NCI-H524 treated with DMSO at 0.1 percent for 48 hours (cell line): Measurements from ENCODE around the gene FOXP1.

Experiments used
- DNase-seq: peaks from one replicate; lab custom pipeline; 2025; lab: John Stamatoyannopoulos, UW

FOXP1 gene

GRCh38 chr3:71398157-71398836 is 185.2 kb downstream of the FOXP1 start:
- no peak for DNase-seq

- no peak for DNase-seq
Observed at GRCh38 chr3:71397726-71398125, 185.8 kb downstream of the FOXP1 start.

- no peak for DNase-seq
Observed at GRCh38 chr3:71397046-71397445, 186.5 kb downstream of the FOXP1 start.

GRCh38 chr3:71395927-71396695 is 187.4 kb downstream of the FOXP1 start:
- no peak for DNase-seq

GRCh38 chr3:71395470-71395869 is 188.1 kb downstream of the FOXP1 start:
- DNase-seq: no peak

- no peak for DNase-seq
Observed at GRCh38 chr3:71393745-71394144, 189.8 kb downstream of the FOXP1 start.

- no peak for DNase-seq
Observed at GRCh38 chr3:71393093-71393492, 190.4 kb downstream of the FOXP1 start.

GRCh38 chr3:71392251-71392650 is 191.3 kb downstream of the FOXP1 start:
- DNase-seq: no peak

GRCh38 chr3:71391361-71391760 is 192.2 kb downstream of the FOXP1 start:
- no peak for DNase-seq

GRCh38 chr3:71389911-71390573 is 193.5 kb downstream of the FOXP1 start:
- DNase-seq: no peak

GRCh38 chr3:71389191-71389590 is 194.3 kb downstream of the FOXP1 start:
- no peak for DNase-seq

GRCh38 chr3:71388535-71389120 is 194.9 kb downstream of the FOXP1 start:
- DNase-seq: no peak

- no peak for DNase-seq
Observed at GRCh38 chr3:71387586-71387985, 195.9 kb downstream of the FOXP1 start.

- no peak for DNase-seq
Observed at GRCh38 chr3:71384837-71385716, 198.5 kb downstream of the FOXP1 start.

GRCh38 chr3:71384388-71384787 is 199.1 kb downstream of the FOXP1 start:
- no peak for DNase-seq

GRCh38 chr3:71380096-71380495 is 203.4 kb downstream of the FOXP1 start:
- DNase-seq: no peak

GRCh38 chr3:71378509-71378908 is 205.0 kb downstream of the FOXP1 start:
- DNase-seq: no peak

- DNase-seq: no peak
Observed at GRCh38 chr3:71376911-71377310, 206.6 kb downstream of the FOXP1 start.

- no peak for DNase-seq
Observed at GRCh38 chr3:71376503-71376902, 207.0 kb downstream of the FOXP1 start.

- DNase-seq: no peak
Observed at GRCh38 chr3:71374582-71374981, 208.9 kb downstream of the FOXP1 start.

GRCh38 chr3:71372911-71373637 is 210.5 kb downstream of the FOXP1 start:
- no peak for DNase-seq
